HG02943 (cell line): ENCODE data around the gene FCGBP.
"Not testable (repeated sequence)": the region's sequence is repeated elsewhere in the genome, so short reads cannot be mapped to it uniquely, and the experiment has no call there.

Source experiments
- ATAC-seq: cut with Tn5 transposase; IDR thresholded peaks from one replicate; pipeline ENCODE4 v1.9.1; 2021; ENCODE audit warnings: mild to moderate bottlenecking, low read depth, moderate library complexity; ENCODE audit not compliant: unreplicated experiment

FCGBP gene

GRCh38 chr19:39934584-39935363 is at the start of gene FCGBP:
Gene FCGBP (minus strand): TSS chr19:39934634.
- no peak for ATAC-seq

GRCh38 chr19:39983695-39984300 is 49.4 kb upstream of the FCGBP start:
- ATAC-seq = no peak

- ATAC-seq = no peak
Measured at GRCh38 chr19:39982883-39983282, 48.4 kb upstream of the FCGBP start.

- no peak for ATAC-seq
Measured at GRCh38 chr19:39974377-39975155, 40.1 kb upstream of the FCGBP start.

DNA sequence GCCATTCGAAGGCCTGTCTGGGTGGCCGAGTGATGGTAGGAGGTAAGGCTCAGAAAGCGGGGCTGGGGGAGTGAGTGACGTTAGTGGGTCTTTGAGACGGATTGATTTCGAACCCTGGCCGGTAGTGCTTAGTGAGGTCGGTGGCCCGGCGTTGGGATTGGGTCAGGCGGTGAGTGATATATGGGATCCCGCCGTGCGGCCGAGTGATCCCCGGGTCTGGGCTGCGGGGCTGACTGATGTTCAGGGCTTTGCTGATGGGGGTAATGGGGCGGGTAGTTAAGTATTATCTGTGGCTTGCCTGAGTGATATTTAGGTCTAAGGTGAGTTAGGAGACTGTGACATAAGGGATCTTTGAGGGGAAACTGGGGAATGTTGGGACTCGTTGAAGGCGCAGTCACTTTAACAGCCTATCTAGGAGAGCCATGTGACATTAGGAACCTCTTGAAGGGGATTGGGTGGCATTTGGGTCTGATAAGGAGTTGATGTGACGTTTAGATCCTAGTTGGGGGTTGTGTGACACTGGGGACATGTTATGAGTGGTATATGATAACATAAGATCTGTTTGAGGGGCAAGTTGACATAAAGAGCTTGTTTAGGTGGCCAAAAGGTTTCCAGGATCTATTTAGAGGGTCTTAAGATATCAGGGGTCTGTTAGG is 37.1 kb upstream of the FCGBP start:
- no peak for ATAC-seq

- ATAC-seq = peak; percentile 89
Measured at GRCh38 chr19:39970675-39971379, 36.4 kb upstream of the FCGBP start, which contains the start of gene PSMC4. Gene PSMC4 (plus strand): TSS chr19:39971165. CDS start chr19:39971203, 38 bp downstream.

DNA sequence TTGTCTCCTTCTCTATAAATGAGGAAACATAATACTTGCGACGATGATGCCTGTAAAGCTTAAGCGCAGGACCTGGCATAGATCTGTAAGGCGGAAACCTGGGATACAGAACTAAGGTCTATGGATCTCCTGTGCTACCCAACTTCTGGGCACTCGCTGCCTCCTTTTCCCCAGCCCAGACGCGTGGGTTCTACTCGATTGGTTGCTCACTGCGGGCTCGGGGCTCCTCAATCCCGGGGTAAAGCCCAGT is 35.9 kb upstream of the FCGBP start:
- no peak for ATAC-seq

DNA sequence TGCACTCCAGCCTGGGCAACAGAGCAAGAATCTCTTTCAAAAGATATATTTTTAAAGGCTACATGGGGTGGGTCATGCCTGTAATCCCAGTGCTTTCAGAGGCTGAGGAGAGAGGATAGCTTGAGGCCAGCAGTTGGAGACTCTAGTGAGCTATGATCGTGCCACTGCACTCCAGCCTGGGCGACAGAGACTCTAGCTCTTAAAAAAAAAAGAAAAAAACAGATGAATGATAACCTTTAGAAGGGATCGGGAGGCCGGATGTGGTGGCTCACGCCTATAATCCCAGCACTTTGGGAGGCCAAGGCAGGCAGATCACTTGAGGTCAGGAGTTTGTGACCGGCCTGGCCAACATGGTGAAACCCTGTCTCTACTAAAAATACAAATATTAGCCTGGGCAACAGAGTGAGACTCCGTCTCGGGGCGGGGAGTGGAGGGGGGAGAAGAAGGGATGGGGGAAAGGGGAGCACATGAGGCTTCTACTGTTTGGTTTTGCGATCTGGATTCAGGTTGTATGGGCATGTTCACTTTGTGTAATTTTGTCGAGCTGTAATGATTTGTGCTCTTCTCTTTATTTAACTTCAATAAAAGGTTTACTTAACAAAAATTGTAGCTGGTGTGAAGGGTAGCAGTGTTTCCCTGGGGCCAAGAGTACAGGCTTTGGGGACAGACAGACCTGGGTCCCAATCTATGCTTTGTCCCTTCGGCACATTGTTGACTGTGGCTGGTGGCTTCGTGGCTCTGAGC is 35.4 kb upstream of the FCGBP start:
- peak; percentile 4 for ATAC-seq

- no peak for ATAC-seq
Measured at GRCh38 chr19:39969266-39969665, 34.8 kb upstream of the FCGBP start.

- ATAC-seq = no peak
Measured at GRCh38 chr19:39968789-39969188, 34.4 kb upstream of the FCGBP start.

GRCh38 chr19:39967561-39967960 is 33.1 kb upstream of the FCGBP start:
- ATAC-seq = no peak

- no peak for ATAC-seq
Measured at GRCh38 chr19:39966617-39967016, 32.2 kb upstream of the FCGBP start.

DNA sequence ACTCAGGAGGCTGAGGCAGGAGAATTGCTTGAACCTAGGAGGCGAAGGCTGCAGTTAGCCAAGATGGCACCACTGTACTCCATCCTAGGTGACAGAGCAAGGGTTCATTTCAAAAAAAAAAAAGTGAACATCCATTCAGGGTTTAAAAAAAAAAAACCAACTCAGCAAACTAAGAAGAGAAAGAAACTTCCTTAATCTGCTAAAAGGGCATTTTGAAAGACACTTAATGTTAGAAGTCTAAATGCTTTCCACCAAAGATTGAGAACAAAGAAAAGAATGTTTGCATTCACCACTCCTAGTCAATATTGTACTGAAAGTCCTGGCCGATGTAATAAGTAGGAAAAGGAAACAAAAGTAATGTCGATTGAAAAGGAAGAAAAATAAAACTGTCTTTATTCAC is 29.5 kb upstream of the FCGBP start:
- no peak for ATAC-seq

DNA sequence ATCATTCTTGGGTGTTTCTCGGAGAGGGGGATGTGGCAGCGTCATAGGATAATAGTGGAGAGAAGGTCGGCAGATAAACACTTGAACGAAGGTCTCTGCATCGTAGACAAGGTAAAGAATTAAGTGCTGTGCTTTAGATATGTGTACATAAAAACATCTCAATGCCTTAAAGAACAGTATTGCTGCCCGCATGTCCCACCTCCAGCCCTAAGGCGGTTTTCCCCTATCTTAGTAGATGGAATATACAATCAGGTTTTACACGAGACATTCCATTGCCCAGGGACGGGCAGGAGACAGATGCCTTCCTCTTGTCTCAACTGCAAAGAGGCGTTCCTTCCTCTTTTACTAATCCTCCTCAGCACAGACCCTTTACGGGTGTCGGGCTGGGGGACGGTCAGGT is 25.0 kb upstream of the FCGBP start:
- not testable (repeated sequence) for ATAC-seq

GRCh38 chr19:39958942-39959341 is 24.5 kb upstream of the FCGBP start:
- not testable (repeated sequence) for ATAC-seq

GRCh38 chr19:39957886-39958285 is 23.5 kb upstream of the FCGBP start:
- ATAC-seq = not testable (repeated sequence)

- no peak for ATAC-seq
Measured at GRCh38 chr19:39953915-39954314, 19.5 kb upstream of the FCGBP start.

GRCh38 chr19:39951686-39952085 is 17.3 kb upstream of the FCGBP start:
- ATAC-seq = no peak

DNA sequence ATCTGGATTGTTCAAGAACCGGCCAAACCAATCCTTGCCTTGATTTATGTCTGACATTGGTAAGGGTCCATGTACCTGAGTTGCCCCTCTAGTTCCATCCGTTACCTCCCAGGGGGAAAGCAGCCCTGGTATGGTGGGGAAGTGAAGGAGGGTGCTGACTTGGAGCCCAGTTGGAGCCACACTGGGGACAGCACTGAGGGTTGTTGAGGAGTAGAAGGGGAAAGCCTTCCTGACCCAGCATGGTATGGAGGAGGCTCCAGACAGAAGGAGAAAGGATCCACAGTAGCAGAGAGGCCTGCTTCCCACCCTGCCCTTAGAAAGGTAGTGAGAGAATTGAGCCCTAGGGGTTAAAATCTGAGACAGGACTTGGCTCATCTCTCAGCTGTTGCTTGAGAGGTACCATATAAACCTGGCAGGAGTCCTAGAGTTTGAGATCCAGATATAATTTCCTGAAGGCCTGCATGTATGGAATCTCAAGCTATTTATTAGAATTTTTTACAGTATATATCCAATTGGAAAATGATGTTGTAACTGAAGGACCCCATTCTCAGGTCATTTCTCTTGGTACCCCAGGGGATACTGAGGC is 16.7 kb upstream of the FCGBP start:
- ATAC-seq = no peak
